ENCODE results near the gene SLC7A6OS. TPM values are rescaled to one million over a fixed set of nuclear protein-coding genes. Genes with fewer than 3 reads are reported as not detected.

SLC7A6OS gene
- total RNA-seq, 4 donors from 2014 or later = 8.8 to 18.1 (median 10.1) TPM

- Histone ChIP-seq H3K9me3 (no peaks in the 10 kb centered on the region), H3K4me1 (peaks cover 79% of the 10 kb centered on the region), H3K36me3 (peaks cover 31% of the 10 kb centered on the region), H3K27ac (peak overlapping the region; percentile 79), H3K4me3 (no peak overlapping the region), H3K27me3 (no peaks in the 10 kb centered on the region)
- DNase-seq (ENCODE audit: low spot score in 2 of 2) = peak; percentile 86 to 88
- TF ChIP-seq POLR2A (IDR thresholded peaks at IDR 0.05) (no peak), POLR2AphosphoS5 (IDR thresholded peaks at IDR 0.05) (peak in 2 of 3 donors; percentile 18 to 59)
- 67% methylated on average over 8 of the region's 11 CpGs for WGBS
Measured at GRCh38 chr16:68287276-68288251, 23.2 kb downstream of the SLC7A6OS start.

GRCh38 chr16:68286153-68287074, 24.3 kb downstream of the SLC7A6OS start:
- peaks cover 91% of the 10 kb centered on the region for H3K4me1 ChIP-seq
- H3K27ac ChIP-seq = peak overlapping the region; percentile 79
- 83% methylated on average over 12 of the region's 12 CpGs for WGBS
- DNase-seq (ENCODE audit: low spot score in 2 of 2) = no peak
- H3K9me3 ChIP-seq = no peaks in the 10 kb centered on the region
- TF ChIP-seq, protein P1, sequence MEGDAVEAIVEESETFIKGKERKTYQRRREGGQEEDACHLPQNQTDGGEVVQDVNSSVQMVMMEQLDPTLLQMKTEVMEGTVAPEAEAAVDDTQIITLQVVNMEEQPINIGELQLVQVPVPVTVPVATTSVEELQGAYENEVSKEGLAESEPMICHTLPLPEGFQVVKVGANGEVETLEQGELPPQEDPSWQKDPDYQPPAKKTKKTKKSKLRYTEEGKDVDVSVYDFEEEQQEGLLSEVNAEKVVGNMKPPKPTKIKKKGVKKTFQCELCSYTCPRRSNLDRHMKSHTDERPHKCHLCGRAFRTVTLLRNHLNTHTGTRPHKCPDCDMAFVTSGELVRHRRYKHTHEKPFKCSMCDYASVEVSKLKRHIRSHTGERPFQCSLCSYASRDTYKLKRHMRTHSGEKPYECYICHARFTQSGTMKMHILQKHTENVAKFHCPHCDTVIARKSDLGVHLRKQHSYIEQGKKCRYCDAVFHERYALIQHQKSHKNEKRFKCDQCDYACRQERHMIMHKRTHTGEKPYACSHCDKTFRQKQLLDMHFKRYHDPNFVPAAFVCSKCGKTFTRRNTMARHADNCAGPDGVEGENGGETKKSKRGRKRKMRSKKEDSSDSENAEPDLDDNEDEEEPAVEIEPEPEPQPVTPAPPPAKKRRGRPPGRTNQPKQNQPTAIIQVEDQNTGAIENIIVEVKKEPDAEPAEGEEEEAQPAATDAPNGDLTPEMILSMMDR (IDR thresholded peaks at IDR 0.05) = no peak
- no peak for TF ChIP-seq POLR2A (IDR thresholded peaks at IDR 0.05)
- no peak for TF ChIP-seq EP300 (IDR thresholded peaks at IDR 0.05)
- peaks cover 25% of the 10 kb centered on the region for H3K36me3 ChIP-seq
- no peaks in the 10 kb centered on the region for H3K27me3 ChIP-seq
- H3K4me3 ChIP-seq = no peak overlapping the region

- WGBS = 92% methylated on average over 3 of the region's 3 CpGs
- DNase-seq (ENCODE audit: low spot score in 2 of 2) = no peak
- H3K4me1 ChIP-seq = peaks cover 93% of the 10 kb centered on the region
- H3K9me3 ChIP-seq = no peaks in the 10 kb centered on the region
- peaks cover 18% of the 10 kb centered on the region for H3K36me3 ChIP-seq
- no peaks in the 10 kb centered on the region for H3K27me3 ChIP-seq
- no peak overlapping the region for H3K4me3 ChIP-seq
- TF ChIP-seq POLR2A (IDR thresholded peaks at IDR 0.05) (no peak), POLR2AphosphoS5 (IDR thresholded peaks at IDR 0.05) (no peak), EP300 (IDR thresholded peaks at IDR 0.05) (no peak)
- TF ChIP-seq, protein P1 (IDR thresholded peaks at IDR 0.05) = no peak
- H3K27ac ChIP-seq = peak overlapping the region; percentile 71
Measured at GRCh38 chr16:68285683-68286082, 25.1 kb downstream of the SLC7A6OS start.

DNA sequence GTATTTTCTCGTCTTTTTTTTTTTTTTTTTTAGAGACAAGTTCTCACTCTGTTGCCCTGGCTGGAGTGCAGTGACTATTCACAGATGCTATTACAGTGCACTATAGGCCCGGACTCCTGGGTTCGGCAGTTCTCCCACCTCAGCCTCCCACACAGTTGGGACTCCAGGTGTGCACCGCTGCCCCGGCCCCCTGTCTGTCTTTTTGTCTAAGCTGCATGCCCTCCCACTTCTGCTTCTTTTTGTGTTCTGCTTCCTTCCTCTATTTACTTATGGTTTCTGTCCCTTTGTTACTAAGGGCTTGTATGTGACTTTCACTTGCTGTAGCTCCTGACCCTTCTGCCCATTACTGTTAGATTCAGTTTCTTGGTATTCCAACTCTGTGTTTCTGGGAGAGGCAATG, 25.9 kb downstream of the SLC7A6OS start:
- Histone ChIP-seq H3K4me1 (peaks cover 85% of the 10 kb centered on the region), H3K36me3 (peaks cover 13% of the 10 kb centered on the region), H3K27ac (peak overlapping the region; percentile 71), H3K4me3 (no peak overlapping the region), H3K9me3 (no peaks in the 10 kb centered on the region), H3K27me3 (no peaks in the 10 kb centered on the region)
- WGBS = 70% methylated on average over 5 of the region's 5 CpGs
- TF ChIP-seq EP300 (IDR thresholded peaks at IDR 0.05) (no peak), POLR2A (IDR thresholded peaks at IDR 0.05) (no peak), POLR2AphosphoS5 (IDR thresholded peaks at IDR 0.05) (no peak)
- TF ChIP-seq, protein P1 (IDR thresholded peaks at IDR 0.05) = no peak
- no peak for DNase-seq (ENCODE audit: low spot score in 2 of 2)

DNA sequence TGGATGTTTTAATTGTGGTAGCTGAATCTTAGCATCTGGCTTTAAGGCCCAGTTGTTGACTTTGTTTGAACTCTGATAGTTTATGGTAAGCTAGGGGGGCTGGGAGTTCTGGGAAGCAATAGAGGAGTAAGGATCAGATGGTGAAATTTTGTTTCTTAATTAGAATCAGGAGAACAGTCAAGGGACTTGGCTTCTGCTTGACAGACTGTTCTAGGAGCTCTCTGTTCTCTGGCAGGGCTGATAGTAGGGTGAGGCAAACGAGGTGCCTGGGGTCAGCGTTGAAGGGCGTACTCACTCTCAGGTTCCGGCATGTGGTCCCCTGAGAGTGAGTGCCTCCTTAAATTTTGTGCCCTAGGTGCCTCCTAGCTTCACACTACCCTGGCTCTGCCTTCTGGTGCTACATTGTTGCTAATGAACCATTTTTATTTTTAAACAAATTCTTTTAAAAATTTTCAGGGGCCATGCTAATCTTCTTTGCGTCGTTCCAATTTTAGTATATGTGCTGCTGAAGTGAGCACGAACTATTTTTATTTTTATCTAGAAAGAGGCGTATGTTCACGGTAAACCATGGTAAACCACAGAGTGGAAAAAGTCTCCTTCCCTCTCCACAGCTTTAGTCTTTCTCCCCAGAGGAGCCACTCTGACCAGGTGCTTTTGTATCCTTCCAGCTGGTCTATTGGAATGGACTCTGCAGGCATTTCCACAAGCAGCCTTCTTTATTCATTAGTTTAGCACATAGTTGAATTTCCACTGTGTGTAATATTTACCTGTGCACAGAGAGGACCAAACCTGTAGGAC, 26.7 kb downstream of the SLC7A6OS start:
- no peaks in the 10 kb centered on the region for H3K9me3 ChIP-seq
- DNase-seq (ENCODE audit: low spot score in 2 of 2) = peak in 1 of 2 donors; percentile 78
- H3K4me1 ChIP-seq = peaks cover 76% of the 10 kb centered on the region
- peak in 1 of 3 donors; percentile 43 for TF ChIP-seq POLR2AphosphoS5 (IDR thresholded peaks at IDR 0.05)
- no peak for TF ChIP-seq POLR2A (IDR thresholded peaks at IDR 0.05)
- peak overlapping the region; percentile 75 for H3K27ac ChIP-seq
- H3K36me3 ChIP-seq = peaks cover 13% of the 10 kb centered on the region
- 62% methylated on average over 9 of the region's 9 CpGs for WGBS
- H3K4me3 ChIP-seq = no peak overlapping the region
- H3K27me3 ChIP-seq = no peaks in the 10 kb centered on the region

Measured in suprapubic skin (tissue), 4 donors.